Effector CD4-positive, alpha-beta T cell (primary cell): Measurements from ENCODE around the gene TMEM161A.
"Not testable (repeated sequence)": the region's sequence is repeated elsewhere in the genome, so short reads cannot be mapped to it uniquely, and the experiment has no call there.

ENCODE experiments used
- DNase-seq: peaks from one replicate; pipeline ENCODE4 v3.0.0-alpha.2; 2020

TMEM161A gene

DNA sequence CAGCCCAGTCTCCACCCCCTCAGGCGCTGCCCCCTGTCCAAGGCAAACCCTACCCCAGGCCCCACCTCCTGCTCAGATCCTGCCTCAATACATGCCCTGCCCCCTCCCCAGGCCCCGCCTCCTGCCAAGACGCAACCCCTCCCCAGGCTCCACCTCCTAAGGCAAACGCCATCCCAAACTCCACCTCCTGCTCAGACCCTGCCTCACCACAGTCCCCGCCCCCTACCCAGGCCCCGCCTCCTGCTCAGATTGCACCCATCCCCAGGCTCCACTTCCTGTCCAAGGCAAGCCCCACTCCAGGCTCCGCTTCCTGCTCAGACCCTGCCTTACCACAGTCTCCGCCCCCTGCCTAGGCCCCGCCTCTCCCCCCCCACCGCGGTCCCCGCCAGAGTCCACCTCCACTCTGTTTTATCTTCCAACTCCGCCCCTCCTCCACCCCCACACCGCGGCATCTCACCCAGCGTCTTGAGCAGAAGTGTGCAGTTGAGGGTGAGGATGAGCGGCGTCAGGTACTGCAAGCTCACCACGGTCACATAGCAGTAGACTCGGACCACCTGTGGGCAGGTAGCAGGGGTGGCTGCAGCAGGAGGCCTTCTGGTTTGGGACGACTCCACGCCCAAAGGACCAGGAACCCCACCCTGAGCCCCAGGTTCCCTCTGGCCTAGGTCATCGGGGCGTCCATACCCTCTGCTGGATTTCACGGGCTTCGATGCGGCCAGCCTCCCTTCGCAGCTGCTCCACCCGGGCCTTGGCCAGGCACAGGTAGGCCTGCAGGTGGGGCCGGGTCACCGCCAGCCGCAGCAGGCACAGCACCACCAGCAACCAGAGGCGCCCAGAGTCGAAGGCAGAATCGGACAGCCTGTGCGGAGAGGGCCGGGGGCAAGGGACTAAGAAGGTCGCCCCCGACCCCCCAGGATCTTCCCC lies 17.7 kb downstream of the TMEM161A start:
- no peak for DNase-seq

DNA sequence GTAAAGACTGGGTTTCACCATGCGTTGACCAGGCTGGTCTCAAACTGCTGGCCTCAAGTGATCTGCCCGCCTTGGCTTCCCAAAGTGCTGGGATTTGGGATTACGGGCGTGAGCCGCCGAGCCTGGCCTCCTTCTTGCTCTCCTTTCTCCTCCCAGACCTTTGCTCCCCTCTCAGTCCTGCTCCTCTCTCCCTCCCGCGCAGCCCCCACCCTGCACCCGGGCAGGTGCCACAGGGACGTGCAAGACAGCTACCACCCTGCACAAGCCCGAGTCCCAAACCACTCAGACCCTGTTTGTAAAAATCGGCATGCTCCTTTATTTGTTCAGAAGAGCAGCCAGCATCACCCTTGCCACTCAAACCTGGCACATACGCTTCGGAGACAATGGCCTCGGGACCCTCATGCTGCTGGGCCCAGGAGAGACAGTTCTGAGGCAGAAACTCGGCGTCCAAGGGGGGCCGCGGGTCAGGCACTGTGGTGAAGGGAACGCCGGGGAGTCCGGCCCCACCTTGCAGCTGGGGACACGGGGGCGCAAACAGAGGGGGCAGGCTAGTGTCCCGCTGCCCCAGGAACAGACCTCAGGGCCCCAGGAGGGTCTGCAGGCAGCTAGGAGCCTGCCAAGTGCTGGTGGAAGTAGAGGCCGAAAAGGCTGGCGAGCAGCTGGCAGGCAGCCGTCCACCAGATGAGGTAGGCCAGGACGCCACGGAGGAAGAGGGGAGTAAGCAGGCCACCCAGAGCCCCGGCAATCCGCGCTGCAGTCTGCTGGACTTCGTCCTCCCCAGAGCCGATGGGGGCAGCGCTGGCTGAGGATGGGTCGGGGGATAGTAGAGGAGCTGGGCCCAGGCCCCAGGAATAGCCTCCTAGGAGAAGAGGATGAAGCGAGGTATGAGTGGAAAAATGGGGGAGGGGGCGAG lies 18.7 kb downstream of the TMEM161A start:
- no peak for DNase-seq

DNA sequence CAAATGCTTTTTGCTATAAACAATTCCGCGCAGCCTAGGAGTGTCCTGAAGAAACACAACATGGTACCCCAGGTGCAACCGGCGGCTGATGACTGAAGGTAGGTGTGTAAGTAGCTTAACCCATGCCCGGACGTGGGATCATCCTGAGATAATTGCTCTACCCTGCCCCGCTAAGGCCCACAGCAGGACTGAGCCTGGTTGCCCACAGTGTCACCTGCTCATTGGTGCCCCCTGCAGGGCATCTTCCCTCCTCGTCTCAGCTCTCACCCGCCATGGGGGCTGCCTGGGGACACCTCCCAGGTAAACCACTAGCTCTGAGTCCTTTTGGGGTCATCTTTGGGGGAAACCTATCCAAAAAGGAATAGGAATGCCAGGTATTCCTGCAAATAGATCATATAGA lies 22.3 kb downstream of the TMEM161A start:
- peak; percentile 27 for DNase-seq

DNA sequence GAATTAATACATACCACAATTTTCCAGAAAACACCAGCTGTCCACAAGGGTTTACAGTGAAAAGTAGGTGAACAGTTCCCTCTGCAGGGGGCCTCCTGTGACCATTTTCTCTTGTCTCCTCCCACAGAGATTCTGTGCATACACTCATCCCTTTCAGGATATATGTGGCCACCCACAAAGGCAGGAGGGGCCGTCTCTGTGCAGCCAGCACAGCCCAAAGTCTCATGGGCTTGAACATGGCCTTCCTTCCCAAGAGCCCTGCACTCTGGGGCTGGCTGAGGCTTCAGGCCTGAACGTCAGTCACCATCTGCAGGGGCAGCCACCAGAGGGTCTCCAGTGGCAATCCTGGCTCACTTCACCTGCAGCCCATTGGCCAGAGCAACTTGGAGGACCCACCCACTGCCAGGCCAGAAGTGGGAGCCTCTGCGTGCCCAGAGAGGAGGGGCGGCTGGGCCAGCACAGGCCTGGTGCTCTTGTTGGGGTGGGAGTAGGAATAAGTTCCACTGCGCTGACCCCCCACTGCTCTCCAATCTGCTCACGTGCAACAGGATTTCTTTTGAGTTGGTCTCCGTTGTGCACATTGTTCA lies 25.1 kb downstream of the TMEM161A start:
- DNase-seq: no peak

DNA sequence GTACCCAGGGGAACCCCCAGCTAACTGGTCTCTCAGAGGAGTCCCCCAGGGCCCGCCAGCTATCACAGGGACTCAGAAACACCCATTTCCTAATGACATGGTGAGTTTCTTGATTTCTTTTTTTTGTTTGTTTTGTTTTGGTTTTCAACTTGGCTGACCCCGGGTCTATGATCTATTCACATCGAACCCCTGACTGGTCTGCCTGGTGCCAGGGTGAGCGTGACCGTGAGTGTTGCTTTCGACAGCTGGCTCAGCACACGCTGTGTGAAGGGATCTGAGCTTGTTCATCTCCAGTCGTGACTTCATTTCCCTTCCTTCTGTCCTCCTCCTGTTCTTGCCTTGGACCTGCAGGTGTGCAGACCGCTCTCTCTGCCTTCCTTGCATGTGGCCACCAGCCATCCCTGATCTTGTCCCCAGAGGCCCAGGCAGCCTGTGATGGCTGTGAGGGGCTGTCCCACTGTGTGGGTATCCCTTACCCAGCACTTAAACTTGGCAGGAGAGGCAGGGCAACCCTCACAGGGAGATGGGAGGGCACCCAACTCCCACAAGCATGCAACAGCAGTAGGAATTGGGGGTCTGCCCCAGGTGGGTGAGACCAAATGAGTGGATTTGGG lies 26.2 kb downstream of the TMEM161A start:
- no peak for DNase-seq

DNA sequence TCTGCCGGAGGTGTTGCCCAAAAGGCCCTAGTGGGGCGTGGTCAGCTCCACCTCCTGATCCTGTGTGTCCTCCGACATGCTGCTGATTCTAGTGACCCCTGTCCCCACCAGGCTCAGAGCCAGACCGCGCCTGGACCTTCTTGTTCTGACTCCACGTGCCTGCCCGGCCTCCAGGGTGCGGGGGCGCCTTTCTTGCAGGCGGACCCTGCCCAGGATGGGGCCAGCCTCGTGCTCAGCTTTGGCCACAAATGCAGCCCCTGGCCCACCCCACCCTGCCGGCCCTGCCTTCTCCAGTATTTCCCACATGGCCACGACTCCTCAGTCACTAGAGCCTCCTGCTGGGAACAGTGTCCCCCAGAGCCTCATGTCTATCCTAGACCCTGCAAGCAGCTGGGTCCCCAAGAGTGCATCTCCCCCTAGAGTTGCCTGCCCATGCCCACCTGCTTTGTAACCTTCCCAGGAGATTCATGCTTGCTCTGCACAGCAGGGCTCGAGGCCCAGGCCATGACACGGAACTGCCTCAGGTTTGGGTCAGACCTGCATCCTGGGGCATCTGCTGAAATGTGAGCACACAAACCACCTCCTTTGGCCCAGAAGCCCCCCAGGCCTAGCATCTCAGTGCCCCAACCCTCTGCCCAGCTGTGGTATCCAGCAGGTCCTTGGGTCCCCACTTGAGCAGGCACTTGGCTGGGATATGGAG lies 27.0 kb downstream of the TMEM161A start:
- no peak for DNase-seq

DNA sequence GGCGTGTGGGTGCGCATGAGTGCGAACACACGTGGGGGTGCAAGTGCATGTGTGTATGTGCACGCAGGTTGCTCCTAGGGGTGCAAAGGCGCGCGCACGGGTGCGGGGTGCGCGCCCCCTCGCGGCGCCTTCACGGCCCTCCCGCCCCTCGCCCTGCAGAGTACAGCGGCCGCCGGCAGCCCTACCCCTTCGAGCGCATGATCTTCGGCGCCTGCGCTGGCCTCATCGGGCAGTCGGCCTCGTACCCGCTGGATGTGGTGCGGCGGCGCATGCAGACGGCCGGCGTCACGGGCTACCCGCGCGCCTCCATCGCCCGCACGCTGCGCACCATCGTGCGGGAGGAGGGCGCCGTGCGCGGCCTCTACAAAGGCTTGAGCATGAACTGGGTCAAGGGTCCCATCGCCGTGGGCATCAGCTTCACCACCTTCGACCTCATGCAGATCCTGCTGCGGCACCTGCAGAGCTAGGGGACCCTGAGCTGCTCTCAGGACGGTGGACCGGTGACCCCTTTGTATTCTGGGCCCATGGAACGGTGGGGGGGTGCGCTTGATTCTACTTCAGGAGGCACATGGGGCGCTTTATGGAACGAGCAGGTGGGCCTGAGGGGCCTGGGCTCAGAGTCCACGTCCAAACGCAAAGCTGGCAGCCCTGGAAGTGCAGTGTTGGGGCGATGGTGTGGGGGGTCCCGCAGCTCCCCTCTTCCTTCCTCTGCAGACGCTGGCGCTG lies 27.7 kb downstream of the TMEM161A start:
- DNase-seq: no peak

DNA sequence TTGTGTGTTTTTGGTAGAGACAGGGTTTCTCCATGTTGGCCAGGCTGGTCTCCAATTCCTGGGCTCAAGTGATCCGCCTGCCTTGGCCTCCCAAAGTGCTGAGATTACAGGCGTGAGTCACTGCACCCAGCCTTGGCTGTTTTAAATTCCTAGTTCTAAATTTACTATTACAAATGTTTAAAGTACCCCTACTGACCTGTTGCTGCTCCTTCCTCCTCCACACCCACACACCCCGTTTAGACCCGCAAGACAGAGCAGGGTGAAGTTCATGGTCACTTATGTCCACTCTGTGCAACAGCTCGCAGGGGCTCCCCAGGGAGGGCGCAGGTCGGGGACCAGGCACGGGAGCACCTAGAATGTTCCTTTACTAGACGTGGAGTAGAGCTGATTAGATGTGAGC lies 28.7 kb downstream of the TMEM161A start:
- no peak for DNase-seq

DNA sequence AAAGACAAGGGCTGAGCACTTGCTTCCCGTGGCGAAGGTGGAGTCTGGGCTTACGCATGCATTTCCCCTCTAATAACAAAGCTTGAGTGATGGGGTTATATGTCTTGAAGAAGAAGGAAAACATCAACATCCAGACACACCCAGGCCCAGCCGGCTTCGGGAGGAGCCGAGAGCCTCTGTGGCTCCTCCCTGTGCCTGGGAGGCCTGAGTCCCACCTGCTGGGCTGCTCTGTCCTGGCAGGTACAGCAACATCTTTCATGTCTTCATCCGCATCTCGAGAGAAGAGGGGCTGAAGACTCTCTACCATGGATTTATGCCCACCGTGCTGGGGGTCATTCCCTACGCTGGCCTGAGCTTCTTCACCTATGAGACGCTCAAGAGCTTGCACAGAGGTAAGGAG lies 30.6 kb downstream of the TMEM161A start:
- no peak for DNase-seq

DNA sequence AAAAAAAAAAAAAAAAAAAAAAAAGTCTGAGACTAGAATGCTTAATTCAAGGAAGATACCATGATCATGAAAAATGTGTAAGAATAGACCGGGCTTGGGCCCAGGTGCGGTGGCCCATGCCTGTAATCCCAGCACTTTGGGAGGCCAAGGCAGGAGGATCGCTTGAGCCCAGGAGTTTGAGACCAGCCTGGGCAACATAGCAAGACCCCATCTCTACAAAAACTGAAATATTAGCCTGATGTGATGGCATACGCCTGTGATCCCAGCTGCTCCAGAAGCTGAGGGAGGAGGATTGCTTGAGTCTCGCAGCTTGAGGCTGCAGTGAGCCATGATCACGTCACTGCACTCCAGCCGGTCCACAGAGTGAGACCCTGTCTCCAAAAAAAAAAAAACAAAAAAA lies 31.3 kb downstream of the TMEM161A start:
- not testable (repeated sequence) for DNase-seq

DNA sequence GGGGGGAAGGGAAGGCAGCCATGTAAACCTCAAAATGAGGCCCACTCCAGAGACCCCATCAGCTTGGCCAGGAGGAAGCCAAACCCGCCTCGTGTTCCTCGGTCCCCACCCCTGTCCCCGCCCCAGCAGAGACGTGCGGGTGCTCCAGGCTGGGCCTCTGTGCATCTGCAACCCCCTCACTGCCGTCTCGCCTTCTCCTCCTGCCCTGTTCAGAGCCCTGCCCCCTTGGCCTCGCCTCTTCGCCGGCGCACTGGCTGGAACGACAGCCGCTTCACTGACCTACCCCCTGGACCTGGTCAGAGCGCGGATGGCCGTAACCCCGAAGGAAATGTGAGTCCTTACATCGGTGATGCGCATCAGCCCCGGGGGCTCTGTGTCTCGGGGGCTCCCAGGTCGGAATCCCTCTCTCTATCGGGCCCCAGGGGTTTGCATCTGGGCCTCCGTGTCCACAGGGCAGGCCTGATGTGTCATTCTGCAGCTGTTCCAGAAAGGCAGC lies 32.2 kb downstream of the TMEM161A start:
- DNase-seq: no peak

DNA sequence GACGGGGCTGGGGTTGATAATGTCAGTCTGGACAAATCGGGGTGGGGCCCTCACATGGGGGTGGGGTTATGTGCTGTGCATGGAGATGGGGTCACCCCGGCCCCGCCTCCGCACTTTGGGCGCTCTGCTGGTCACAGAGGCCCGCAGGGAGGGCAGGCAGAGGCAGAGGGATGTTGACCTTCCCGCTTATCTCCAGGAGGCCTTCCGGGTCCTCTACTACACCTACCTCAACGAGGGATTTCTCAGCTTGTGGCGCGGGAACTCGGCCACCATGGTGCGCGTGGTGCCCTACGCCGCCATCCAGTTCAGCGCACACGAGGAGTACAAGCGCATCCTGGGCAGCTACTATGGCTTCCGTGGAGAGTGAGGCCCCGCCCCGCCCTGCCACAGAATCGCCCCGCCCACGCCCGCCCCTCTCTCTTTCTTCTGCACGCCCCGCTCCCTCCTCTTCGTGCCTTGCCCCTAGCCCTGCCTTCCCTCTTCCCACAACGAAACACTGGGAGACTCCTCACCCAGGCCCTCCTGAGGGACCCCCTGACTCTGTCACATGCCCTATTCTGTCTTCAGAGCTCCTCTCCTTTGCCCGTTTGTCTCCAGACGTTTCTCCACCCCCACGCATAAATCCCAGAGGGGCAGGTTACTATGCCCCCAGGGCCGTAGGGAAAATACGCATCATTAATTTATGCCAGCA lies 32.8 kb downstream of the TMEM161A start:
- DNase-seq: no peak

DNA sequence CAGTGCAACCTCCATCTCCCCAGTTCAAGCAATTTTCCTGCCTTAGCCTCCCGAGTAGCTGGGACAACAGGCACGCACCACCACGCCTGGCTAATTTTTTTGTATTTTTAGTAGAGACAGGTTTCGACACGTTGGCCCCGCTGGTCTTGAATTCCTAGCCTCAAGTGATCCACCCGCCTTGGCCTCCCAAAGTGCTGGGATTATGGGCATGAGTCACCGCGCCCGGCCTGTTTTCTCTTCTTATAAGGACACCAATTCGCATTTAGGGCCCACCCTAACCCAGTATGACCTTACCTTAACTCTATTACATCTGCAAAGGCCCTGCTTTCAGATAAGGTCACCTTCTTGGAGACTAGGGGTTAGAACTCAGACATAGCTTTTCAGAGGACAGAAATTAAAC lies 35.1 kb downstream of the TMEM161A start:
- DNase-seq: no peak

DNA sequence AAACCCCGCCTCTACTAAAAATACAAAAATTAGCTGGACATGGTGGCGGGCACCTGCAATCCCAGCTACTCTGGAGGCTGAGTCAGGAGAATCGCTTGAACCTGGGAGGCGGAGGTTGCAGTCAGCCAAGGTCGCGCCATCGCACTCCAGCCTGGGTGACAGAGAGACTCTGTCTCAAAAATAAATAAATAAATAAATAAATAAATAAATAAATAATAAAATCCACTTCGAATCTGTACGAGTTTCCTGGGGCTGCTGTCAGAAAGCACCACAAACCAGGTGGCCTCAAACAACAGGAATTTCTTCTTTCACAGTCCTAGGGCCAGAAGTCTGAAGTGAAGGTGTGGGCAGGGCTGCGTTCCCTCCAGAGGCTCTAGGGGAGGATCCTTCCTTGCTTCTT lies 35.7 kb downstream of the TMEM161A start:
- not testable (repeated sequence) for DNase-seq

DNA sequence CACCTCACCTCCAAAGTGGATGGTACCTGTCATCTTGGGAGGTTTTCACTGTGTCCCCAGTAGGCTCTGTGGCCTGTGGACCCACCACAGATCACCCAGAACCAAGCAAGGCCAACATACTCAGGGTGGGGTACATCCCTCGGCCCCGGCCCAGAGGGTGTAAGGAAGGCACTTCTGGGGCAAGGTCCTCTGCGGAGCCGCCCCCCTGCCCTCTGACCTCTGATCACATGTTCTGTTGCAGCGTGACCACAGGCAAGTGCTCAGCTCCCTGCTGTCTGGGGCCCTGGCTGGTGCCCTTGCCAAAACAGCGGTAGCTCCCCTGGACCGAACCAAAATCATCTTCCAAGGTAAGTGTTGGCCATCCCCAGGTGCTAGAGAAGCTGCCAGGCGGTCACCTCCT lies 36.7 kb downstream of the TMEM161A start:
- no peak for DNase-seq

DNA sequence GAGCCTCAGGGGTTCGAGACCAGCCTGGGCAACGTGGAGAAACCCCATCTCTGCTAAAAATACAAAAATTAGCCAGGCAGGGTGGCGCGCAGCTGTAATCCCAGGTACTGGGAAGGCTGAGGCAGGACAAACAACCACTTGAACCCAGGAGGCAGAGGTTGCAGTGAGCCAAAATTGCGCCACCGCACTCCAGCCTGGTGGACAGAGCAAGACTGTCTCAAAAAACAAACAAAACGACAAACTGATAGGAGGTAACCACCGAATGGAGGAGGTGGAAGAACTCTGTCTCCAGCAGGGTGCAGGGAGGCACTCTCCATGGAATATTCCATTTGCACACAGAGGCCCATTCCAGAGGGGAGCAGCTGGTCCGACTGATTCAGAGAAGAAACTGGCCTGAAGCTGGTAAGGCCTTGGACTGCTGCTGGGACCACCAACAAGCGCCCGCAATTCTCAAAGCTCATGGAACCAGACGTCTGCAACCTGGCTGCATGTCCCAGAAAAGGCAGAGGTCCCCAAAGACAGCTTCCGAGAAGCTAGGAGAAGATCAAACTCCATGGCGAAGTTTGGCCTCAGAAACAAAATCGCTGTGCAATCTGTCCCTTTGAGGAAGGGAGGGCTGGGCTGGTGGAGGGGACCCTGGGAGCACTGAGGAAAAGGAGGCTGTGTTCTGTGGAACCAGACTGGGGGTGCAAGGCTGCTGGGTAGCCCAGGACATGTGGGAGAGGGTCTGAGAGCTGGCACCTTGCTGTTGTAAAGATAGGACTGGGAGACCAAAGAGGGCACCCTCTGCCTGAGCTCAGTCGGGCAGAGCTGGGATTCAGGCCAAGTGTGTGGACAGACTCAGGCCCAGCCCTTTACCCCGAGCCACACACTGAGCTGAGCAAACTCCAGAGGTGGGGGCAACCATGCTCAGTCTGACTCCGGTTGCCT lies 39.3 kb downstream of the TMEM161A start:
- DNase-seq: no peak

DNA sequence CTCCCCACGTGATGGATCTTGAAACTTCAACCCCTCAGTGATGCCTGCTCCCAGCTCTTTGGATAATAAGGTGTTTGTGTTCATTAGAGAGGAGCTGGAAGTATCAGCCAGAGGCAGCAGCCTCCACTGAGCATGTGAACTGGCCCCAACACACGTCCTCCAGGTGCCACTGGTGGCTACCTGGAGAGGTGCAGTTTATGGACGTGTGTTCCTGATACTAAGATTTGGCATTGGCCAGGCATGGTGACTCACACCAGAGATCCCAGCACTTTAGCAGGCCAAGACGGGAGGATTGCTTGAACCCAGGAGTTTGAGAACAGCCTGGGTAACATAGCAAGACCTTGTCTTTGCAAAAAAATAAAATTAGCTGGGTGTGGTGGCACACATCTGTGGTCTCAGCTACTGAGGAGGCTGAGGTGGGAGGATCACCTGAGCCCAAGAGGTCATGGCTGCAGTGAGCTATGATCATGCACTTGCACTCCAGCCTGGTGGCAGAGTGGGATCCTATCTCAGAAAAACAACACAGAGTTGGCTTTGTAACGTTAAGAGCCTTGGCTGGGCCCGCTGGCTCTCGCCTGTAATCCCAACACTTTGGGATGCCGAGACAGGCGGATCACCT lies 40.1 kb downstream of the TMEM161A start:
- no peak for DNase-seq

DNA sequence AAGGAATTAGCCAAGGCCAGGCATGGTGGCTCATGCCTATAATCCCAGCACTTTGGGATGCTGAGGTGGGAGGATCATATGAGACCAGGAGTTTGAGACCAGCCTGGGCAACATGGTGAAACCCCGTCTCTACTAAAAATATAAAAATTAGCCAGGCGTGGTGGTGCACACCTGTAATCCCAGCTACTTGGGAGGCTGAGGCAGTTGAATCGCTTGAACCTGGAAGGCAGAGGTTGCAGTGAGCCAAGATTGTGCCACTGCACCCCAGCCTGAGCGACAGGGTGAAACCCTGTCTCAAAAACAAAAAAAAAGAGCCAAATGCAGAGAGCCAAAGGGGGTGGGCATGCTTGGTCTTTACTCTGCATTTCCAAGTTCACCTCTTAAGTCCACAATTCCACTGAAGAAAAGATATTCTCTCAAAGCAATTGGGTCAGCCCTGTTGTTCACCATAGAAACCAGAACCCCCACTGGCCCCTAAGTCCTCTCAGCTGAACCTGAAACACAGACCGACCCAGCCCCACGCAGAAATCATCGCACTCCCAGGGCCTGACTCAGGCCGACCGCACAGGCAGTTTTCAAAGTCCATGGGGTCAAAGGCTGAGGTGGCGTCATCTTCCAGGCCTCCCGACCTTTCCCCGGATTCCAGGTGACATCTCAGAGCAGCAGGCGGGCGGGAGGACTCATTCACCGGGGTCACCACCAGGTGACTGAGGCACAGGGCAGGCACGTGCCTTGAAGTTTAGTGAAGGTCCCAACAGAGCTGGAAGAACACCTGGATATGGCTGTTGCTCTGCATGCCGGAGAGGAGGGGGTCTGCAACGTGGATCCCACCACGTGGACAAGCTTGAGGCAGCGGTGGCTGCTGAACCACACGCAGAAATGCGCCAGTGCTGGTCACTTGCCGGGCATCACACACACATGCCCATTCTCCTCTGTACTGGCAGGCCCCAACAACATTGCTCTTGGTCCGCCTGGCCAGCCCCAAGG lies 41.3 kb downstream of the TMEM161A start:
- DNase-seq: no peak
